NB4 (cell line): ENCODE results near the gene PALM2AKAP2.

Experiments
- MYC ChIP-seq: IDR thresholded peaks from 2 replicates; pipeline ENCODE4 v1.6.1; 2011; ENCODE audit warnings: low read depth, low read length
- TF ChIP-seq, protein P1 (sequence below): IDR thresholded peaks from one replicate; pipeline ENCODE4 v1.5.1; 2012; ENCODE audit warnings: low read depth, low read length
- TF ChIP-seq, protein P2 (sequence below): IDR thresholded peaks from 2 replicates; pipeline ENCODE4 v1.6.1; 2011; ENCODE audit warnings: low read depth, low read length

GRCh38 chr9:109791003-109791677, 11.1 kb downstream of the PALM2AKAP2 start:
- TF ChIP-seq, protein P1, sequence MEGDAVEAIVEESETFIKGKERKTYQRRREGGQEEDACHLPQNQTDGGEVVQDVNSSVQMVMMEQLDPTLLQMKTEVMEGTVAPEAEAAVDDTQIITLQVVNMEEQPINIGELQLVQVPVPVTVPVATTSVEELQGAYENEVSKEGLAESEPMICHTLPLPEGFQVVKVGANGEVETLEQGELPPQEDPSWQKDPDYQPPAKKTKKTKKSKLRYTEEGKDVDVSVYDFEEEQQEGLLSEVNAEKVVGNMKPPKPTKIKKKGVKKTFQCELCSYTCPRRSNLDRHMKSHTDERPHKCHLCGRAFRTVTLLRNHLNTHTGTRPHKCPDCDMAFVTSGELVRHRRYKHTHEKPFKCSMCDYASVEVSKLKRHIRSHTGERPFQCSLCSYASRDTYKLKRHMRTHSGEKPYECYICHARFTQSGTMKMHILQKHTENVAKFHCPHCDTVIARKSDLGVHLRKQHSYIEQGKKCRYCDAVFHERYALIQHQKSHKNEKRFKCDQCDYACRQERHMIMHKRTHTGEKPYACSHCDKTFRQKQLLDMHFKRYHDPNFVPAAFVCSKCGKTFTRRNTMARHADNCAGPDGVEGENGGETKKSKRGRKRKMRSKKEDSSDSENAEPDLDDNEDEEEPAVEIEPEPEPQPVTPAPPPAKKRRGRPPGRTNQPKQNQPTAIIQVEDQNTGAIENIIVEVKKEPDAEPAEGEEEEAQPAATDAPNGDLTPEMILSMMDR = no peak
- TF ChIP-seq, protein P2, sequence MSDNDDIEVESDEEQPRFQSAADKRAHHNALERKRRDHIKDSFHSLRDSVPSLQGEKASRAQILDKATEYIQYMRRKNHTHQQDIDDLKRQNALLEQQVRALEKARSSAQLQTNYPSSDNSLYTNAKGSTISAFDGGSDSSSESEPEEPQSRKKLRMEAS = no peak
- no peak for TF ChIP-seq MYC
